Left ventricle myocardium inferior (tissue), 1 donor: ENCODE measurements around the gene PRSS38. TPM values are rescaled to one million over a fixed set of nuclear protein-coding genes. Genes with fewer than 3 reads are reported as not detected.

Source experiments
- DNase-seq: peaks from one replicate; pipeline ENCODE4 v3.0.0-alpha.2; 2020
- H3K27ac ChIP-seq: fragments of 200-600 bp; replicated peaks from 2 replicates; pipeline ENCODE4 v1.8.0; 2021
- H3K27me3 ChIP-seq: fragments of 200-600 bp; 2 replicates; pipeline ENCODE4 v1.8.0; 2021; ENCODE audit warnings: low read depth
- H3K36me3 ChIP-seq: fragments of 200-600 bp; 2 replicates; pipeline ENCODE4 v1.8.0; 2021
- H3K4me1 ChIP-seq: fragments of 200-600 bp; 2 replicates; pipeline ENCODE4 v1.8.0; 2021
- H3K4me3 ChIP-seq: fragments of 200-600 bp; 2 replicates; pipeline ENCODE4 v1.8.0; 2021; ENCODE audit warnings: mild to moderate bottlenecking, moderate library complexity
- H3K9me3 ChIP-seq: fragments of 200-600 bp; replicated peaks from 2 replicates; pipeline ENCODE4 v1.8.0; 2021
- intact Hi-C: fragments of 100-400 bp; cut with micrococcal nuclease; formaldehyde crosslinking; loops from one replicate; pipeline ENCODE4 v1.11.0; 2022
- total RNA-seq: library from RNA; stranded (reverse); fragmentation: NEBNext Ultra II Directional; extraction: Animal tissue kit (Norgen Biotek cat#: 25700); gene quantifications from one replicate; pipeline ENCODE4 v1.2.1, GENCODE V29; 2021
- TF ChIP-seq, protein P1 (sequence below): fragments of 200-600 bp; IDR thresholded peaks from 2 replicates; pipeline ENCODE4 v1.8.0; 2021; ENCODE audit warnings: antibody characterized with exemption, mild to moderate bottlenecking, borderline replicate concordance
- donor health status: DM: no; HTN: yes; CAD: no; lungs with severe emphysema.

Gene PRSS38
- total RNA-seq, 1 donor from 2014 or later, result not detected

GRCh38 chr1:227886503-227886961 lies 71.1 kb downstream of the PRSS38 start:
- Histone ChIP-seq H3K36me3 (no peaks in the 10 kb centered on the region), H3K4me1 (peaks cover 28% of the 10 kb centered on the region), H3K4me3 (peak overlapping the region; percentile 70), H3K27ac (peak overlapping the region; percentile 94), H3K27me3 (peaks cover 24% of the 10 kb centered on the region), H3K9me3 (no peaks in the 10 kb centered on the region)
- DNase-seq, result no peak
- intact Hi-C loops, result no loop called here
- TF ChIP-seq, protein P1, sequence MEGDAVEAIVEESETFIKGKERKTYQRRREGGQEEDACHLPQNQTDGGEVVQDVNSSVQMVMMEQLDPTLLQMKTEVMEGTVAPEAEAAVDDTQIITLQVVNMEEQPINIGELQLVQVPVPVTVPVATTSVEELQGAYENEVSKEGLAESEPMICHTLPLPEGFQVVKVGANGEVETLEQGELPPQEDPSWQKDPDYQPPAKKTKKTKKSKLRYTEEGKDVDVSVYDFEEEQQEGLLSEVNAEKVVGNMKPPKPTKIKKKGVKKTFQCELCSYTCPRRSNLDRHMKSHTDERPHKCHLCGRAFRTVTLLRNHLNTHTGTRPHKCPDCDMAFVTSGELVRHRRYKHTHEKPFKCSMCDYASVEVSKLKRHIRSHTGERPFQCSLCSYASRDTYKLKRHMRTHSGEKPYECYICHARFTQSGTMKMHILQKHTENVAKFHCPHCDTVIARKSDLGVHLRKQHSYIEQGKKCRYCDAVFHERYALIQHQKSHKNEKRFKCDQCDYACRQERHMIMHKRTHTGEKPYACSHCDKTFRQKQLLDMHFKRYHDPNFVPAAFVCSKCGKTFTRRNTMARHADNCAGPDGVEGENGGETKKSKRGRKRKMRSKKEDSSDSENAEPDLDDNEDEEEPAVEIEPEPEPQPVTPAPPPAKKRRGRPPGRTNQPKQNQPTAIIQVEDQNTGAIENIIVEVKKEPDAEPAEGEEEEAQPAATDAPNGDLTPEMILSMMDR, result no peak

GRCh38 chr1:227886993-227887696 lies 71.7 kb downstream of the PRSS38 start:
- Histone ChIP-seq H3K27ac (peak overlapping the region; percentile 94), H3K4me3 (peak overlapping the region; percentile 70), H3K27me3 (peaks cover 24% of the 10 kb centered on the region), H3K9me3 (no peaks in the 10 kb centered on the region), H3K4me1 (peaks cover 29% of the 10 kb centered on the region), H3K36me3 (no peaks in the 10 kb centered on the region)
- peak; percentile 83 for DNase-seq
- TF ChIP-seq, protein P1, result no peak
- intact Hi-C loops, result no loop called here

DNA sequence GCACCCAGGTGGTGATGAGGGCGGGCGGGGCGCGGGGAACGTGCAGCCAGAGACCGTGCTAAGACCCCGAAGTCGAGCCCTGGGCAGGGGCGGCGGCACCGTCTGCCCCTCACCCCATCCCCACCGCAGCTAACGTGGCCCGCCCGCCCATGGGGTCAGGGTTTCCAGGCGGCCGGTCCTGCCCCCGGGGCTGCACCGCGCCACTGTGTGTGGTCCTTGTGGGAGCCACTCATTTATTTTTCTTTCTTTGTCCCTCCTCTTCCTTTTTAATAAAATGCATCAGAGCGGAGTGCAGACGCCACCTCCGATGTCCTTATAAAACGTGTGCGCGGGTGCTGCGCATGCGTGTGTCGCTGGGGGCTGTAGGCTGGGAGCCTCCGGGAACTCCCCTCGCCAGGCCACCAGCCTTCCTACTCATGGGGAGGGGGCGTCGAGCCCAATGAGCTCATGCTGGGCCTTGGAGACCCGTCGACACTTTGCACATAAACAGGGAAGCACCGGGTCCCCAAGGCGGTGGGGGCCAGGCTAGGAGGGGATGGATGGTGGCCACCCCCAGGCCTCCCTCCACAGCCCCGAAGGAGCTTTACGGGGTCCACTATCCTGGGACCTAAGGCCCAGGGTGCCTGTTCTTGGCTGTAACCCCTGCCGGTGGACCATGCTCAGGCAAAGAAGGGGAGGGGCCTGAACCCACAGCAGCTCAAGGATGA lies 72.4 kb downstream of the PRSS38 start:
- H3K36me3 ChIP-seq, result no peaks in the 10 kb centered on the region
- H3K4me3 ChIP-seq, result peak overlapping the region; percentile 70
- H3K27ac ChIP-seq, result peak overlapping the region; percentile 94
- peaks cover 33% of the 10 kb centered on the region for H3K4me1 ChIP-seq
- peaks cover 24% of the 10 kb centered on the region for H3K27me3 ChIP-seq
- intact Hi-C loops, result no loop called here
- H3K9me3 ChIP-seq, result no peaks in the 10 kb centered on the region
- TF ChIP-seq, protein P1, result no peak
- DNase-seq, result peak; percentile 79

DNA sequence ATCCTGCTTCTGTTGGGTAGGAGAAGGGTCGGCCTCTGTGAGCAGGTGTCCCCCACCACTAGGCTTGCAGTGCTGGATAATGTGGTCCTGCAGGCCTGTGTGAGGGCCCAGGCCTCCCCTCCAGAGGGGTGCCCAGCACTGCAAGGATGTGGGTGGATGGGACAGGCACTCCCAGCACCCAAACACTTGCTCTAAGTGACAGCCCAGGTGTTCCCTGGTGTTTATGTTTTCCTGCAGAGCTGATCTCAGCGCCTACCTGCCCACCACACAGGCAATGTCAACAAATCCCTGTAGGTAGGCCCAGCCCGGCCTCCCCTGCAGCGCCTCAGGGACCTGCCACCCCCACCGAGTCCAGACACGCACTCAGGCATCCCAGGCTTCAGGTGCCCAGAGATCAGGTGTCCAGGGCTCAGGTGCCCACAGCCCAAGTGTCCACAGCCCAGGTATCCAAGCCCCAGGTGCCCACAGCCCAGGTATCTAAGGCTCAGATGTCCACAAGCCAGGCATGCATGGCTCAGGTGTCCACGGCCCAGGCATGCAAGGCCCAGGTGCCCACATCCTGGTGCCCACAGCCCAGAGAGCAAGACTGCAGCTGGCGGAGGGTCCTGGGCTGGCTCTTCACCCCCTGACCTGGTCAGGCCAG lies 73.0 kb downstream of the PRSS38 start:
- H3K36me3 ChIP-seq, result no peaks in the 10 kb centered on the region
- H3K4me3 ChIP-seq, result no peak overlapping the region
- intact Hi-C loops, result no loop called here
- TF ChIP-seq, protein P1, result no peak
- H3K27ac ChIP-seq, result peak overlapping the region; percentile 94
- peaks cover 33% of the 10 kb centered on the region for H3K4me1 ChIP-seq
- no peaks in the 10 kb centered on the region for H3K9me3 ChIP-seq
- H3K27me3 ChIP-seq, result peaks cover 24% of the 10 kb centered on the region
- DNase-seq, result no peak

DNA sequence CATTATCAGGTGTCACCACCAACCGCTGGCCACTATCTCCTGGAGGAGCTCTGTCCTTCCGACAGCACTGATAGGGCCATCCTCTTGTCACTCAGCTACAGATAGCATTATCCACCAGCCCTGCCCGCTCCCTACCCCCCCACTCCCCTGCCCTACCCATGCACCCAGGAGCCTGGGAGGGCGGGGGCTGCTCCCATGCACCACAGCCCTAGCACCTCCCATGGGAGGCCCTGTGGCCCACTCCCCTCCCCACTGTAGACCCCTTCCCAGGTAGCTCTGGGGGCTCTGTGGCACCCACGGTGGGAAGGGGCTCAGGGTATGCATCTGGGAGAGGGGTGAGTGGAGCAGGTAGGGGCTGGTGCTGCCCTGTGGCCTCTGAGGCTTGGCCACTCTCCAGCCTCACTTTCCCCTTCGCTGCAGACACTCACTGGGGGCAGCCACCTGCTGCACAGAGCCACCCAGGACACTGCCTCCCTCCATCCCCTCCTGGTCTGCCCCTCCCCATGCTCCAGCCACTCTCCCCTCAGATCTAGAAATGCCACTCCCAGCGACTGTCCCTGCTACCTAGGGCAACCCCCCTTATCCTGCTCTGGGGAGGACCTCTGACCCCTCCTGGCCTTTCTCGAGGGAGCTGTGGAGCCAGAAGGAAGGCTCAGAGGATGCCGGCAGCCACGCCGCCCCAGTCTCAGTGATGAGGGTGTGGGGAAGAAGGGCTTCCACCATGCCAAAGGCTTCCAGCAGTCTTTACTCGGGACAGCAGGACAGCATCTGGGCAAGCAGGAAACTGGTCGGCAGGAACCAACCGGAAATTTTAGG lies 73.8 kb downstream of the PRSS38 start:
- no peak for DNase-seq
- intact Hi-C loops, result no loop called here
- TF ChIP-seq, protein P1, result no peak
- H3K27ac ChIP-seq, result no peak overlapping the region
- H3K4me1 ChIP-seq, result peaks cover 33% of the 10 kb centered on the region
- H3K4me3 ChIP-seq, result no peak overlapping the region
- peaks cover 22% of the 10 kb centered on the region for H3K27me3 ChIP-seq
- H3K36me3 ChIP-seq, result no peaks in the 10 kb centered on the region
- H3K9me3 ChIP-seq, result no peaks in the 10 kb centered on the region
